BE2C (cell line): ENCODE results near the gene ZBTB47.

Experiments
- DNase-seq: peaks from one replicate; pipeline ENCODE4 v3.0.0-alpha.2; 2020
- H3K27me3 ChIP-seq: fragments of 250-450 bp; sonication (Bioruptor Pico); 2 replicates; pipeline ENCODE4 v1.5.1; 2020; ENCODE audit warnings: mild to moderate bottlenecking
- H3K36me3 ChIP-seq: fragments of 250-450 bp; sonication (Bioruptor Pico); 2 replicates; pipeline ENCODE4 v1.5.1; 2020; ENCODE audit warnings: mild to moderate bottlenecking
- H3K4me1 ChIP-seq: fragments of 250-450 bp; sonication (Bioruptor Pico); 2 replicates; pipeline ENCODE4 v1.5.1; 2020
- H3K4me3 ChIP-seq: 2 replicates; pipeline ENCODE4 v1.5.1; 2011; ENCODE audit warnings: low read depth, low read length
- H3K9me3 ChIP-seq: fragments of 250-450 bp; sonication (Bioruptor Pico); 2 replicates; pipeline ENCODE4 v1.5.1; 2020
- CTCF ChIP-seq: IDR thresholded peaks from 2 replicates; pipeline ENCODE4 v1.5.1; 2012; ENCODE audit warnings: mild to moderate bottlenecking, low read depth, low read length

Gene ZBTB47

GRCh38 chr3:42703695-42704025 is 50.2 kb downstream of the ZBTB47 start:
- Histone ChIP-seq H3K36me3 (no peaks in the 10 kb centered on the region), H3K4me3 (no peak overlapping the region), H3K9me3 (no peaks in the 10 kb centered on the region), H3K4me1 (no peaks in the 10 kb centered on the region), H3K27me3 (no peaks in the 10 kb centered on the region)
- no peak for DNase-seq
- no peak for TF ChIP-seq CTCF

DNA sequence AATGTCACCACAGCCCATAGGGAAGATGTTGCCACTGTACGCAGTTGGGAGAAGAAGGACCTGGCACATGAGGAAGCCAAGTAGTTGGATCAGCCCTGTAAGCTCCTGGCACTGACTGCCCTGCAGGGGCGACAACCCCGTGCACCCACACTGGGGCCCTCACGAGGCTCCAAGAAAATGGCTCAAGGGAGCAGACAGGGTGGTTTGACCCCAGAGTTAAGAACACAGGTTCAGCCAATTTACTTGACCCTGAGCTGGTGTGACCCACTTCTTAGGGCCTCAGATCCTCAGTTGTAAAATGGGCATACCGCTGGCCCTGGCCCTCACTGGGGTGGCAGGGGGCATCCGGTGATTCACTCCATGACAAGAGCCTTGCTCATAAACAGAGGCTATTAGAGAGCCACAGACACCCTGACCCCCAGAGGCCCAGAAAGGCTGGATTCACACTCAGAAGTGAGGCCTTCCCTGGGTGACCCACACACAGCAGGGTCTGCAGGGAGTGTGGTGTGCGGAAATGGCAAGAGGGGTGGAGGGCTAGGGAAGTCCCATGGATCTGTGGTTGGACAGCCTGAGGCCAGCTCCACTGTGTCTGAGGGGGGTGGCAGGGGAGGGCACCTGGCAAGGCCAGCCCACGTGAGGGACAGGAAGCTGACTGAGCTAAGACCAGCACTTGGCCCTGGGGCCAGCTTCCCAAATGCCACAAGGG is 50.8 kb downstream of the ZBTB47 start:
- H3K4me3 ChIP-seq, result no peak overlapping the region
- no peaks in the 10 kb centered on the region for H3K36me3 ChIP-seq
- H3K27me3 ChIP-seq, result no peaks in the 10 kb centered on the region
- no peak for DNase-seq
- no peak for TF ChIP-seq CTCF
- no peaks in the 10 kb centered on the region for H3K9me3 ChIP-seq
- H3K4me1 ChIP-seq, result no peaks in the 10 kb centered on the region

- no peaks in the 10 kb centered on the region for H3K36me3 ChIP-seq
- DNase-seq, result no peak
- no peaks in the 10 kb centered on the region for H3K4me1 ChIP-seq
- H3K9me3 ChIP-seq, result no peaks in the 10 kb centered on the region
- no peak overlapping the region for H3K4me3 ChIP-seq
- no peak for TF ChIP-seq CTCF
- no peaks in the 10 kb centered on the region for H3K27me3 ChIP-seq
Observed at GRCh38 chr3:42705058-42705767, 51.7 kb downstream of the ZBTB47 start.

DNA sequence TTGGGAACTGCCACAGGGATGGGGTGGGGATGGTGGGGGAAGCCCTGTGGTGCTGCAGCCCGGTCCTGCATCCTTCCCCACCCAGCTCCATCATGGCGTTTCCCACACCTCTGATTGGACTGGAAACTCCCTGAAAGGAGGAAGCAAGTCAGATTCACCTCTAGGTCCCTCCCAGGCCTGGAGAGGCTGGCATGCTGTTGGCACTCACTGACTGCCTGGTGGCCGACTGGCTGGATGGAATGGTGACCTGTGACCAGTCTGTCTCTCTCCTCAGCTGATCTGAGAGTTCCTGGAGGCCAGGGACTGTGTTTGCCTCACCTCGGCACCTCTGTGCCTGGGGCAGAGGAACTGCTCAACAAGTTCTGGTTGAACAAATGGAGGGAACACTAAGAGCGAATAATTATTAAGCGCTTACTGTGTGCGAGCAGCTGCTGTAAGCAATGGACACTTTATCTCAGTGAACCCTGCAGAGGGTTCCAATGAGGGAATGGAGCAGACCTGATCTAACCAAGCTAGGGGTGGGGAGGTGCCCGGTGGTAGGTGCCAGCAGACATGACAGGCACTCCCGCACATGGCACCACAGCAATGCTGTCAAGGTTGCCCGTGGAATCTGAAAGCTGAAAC is 52.6 kb downstream of the ZBTB47 start:
- Histone ChIP-seq H3K4me1 (no peaks in the 10 kb centered on the region), H3K36me3 (no peaks in the 10 kb centered on the region), H3K9me3 (no peaks in the 10 kb centered on the region), H3K27me3 (no peaks in the 10 kb centered on the region), H3K4me3 (no peak overlapping the region)
- no peak for DNase-seq
- no peak for TF ChIP-seq CTCF

GRCh38 chr3:42706721-42707619 is 53.5 kb downstream of the ZBTB47 start:
- no peaks in the 10 kb centered on the region for H3K27me3 ChIP-seq
- DNase-seq, result no peak
- H3K36me3 ChIP-seq, result no peaks in the 10 kb centered on the region

More at GRCh38 chr3:42706721-42707619, 53.5 kb downstream of the ZBTB47 start:
- Histone ChIP-seq H3K4me3 (no peak overlapping the region), H3K4me1 (no peaks in the 10 kb centered on the region), H3K9me3 (no peaks in the 10 kb centered on the region)
- no peak for TF ChIP-seq CTCF
